ENCODE results near the gene BCL2.
"Not testable (repeated sequence)": the region's sequence is repeated elsewhere in the genome, so short reads cannot be mapped to it uniquely, and the experiment has no call there.

The BCL2 gene

DNA sequence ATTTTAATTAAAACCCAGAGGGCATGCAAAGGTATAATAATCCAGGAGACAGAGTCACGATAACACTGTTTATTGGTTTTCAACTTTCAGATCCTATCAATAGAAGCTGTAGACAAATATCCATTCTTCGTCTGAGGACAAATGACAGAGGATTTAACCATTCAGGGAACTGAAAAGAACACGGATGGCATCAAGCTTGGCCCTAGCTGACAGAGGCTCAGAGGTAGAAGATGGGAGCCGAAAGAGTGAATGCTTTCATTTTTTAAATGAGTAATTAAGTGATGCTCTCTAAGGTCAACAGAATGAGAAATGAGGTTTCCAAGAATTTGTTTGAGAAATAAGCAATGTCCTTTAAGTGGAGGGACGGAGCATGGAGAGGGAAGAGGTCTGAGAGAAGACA, 62.1 kb downstream of the BCL2 start:
- DNase-seq: no peak

DNA sequence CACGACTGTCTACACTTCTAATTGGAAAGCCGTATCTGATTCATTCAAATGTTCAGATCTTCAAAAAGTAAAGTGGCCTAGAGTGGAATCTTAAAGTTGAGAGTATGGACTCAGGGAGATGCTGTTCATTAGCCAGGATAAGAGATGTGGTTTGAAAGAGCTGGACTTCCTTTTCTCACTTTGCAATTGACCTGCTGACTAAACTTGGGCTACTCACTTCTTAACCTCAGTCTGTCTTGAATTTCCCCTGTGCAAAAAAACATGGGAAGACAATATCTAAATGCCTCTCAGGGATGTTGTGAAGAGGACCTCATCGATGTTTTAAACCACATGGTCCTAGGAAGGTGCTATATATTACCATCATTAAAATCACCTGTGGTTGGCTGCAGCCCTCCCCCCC, 64.1 kb downstream of the BCL2 start:
- DNase-seq: no peak

DNA sequence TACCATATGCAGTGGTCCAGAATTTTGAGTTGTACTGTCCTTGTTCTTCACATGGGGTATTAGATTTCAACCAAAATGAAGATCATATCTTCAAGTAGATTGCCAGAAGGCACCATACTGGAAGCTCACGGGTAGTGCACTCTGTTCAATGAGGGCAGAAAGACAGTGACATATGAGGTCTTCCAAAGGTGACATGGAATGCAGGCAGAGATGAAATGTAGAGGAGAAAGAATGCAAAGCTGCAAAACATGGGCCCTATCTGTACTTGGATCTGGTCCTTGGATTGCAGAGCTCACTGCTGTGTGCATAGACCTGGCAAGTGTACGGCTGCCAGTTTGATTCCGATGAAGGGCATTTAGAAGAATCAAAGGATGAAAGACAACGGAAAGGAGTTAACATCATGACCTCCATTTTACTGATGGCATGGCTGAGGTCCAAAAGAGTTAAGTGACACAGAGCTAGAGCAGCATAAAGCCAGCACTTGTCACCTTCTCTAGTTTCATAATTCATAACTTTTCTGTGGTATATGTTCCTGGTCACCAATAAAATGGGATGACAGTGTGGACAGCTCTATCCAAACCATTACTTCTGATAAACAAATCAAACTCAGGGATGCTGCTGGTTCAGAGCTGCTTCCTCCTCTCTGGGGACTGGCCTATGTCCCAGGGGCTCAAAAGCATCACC, 64.7 kb downstream of the BCL2 start:
- no peak for DNase-seq

DNA sequence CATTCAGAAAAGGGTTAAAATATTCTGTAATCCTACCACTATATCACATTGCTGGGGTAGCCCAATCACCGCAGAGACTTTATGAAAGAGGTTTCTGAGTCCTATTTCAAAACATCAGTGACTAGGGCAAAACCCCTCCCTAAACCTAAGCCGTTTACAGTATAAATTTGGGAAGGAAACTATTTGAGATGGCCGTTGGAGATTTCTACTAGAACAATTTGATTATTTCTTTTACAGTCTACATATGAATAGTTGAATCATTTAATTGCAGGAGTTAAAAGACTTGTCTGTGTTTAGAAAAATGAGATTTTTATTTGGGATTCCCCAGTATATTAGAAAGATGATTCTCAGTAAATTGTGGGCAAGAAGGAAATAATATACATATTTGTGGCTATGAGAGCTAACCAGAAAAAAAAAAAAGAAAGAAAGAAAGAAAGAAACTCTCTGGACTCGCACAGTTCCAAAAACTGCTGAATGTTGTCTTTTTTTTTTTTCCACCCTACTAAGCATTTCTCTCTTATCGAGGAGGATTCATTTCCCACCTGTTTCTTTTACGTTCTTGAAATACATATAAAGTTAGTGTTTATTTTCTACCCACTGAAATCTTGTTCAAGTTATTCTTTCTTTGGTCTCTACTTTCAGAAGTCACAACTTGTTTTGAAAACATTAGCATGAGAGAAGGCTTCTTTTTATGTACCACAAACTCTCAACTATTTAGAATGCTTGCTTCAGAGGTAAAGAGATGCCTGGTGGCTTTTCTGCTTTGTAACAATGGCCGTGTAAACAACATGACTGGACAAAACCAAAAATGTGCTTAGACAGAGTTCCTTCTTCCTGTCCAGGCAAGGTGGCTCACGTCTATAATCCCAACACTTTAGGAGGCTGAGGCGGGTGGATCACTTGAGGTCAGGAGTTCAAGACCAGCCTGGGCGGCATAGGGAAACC, 65.9 kb downstream of the BCL2 start:
- peak in 1 of 5 donors; percentile 18 for DNase-seq

DNA sequence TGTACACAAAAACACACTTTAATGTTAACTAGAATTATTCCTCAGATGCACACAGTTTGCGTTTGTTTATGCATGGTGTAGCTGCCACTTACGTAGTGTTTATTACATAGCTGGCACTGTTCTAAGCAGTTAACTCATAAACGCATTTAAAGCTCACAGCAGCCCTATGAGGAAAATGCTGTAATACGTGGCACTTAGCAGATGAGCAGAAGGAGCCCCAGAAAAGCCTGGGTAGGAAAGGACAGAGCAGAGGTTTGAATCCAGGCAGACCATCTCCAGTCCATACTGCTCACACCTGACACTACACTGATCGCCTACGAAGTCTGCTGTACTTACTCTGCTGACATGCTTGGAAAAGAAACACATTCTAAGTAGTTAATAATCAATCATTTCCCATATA, 66.6 kb downstream of the BCL2 start:
- DNase-seq: no peak

DNA sequence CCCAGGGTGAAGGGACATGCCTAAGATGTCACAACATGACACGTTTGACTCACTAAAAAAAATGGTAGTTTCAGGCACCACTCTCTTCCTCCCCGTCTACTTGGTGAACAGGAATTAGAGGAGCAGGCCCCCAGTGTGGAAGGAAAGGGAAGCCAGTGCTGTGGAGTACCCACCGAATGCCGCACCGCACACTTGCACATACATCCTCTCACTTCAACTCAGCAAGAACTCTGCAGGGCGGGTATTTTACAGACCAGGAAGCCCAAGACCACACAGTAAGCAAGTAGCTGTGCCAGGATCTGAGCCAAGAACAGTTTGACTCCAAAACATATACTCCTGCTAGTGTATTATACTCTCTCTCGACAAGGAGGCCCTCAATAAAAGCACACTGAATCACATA, 69.8 kb downstream of the BCL2 start:
- no peak for DNase-seq

DNA sequence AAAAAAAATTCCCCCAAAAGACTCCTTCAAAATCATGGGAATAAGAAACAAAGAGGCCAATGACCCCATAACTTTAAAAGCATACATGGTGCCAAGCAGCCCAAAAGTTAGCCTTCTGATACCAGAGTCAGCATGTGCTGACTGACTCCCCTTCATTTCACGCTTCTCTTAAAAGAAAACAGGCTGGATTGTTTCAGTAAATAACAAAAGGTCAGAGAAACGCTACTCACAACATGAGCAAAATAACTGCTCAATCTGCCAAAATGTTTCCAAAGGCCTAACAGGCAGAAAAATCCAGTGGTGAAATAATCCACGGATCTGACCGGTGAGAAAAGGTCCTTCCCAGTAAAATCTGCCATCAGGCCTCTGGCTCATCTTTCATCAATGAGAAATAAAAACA, 71.6 kb downstream of the BCL2 start:
- DNase-seq: no peak

DNA sequence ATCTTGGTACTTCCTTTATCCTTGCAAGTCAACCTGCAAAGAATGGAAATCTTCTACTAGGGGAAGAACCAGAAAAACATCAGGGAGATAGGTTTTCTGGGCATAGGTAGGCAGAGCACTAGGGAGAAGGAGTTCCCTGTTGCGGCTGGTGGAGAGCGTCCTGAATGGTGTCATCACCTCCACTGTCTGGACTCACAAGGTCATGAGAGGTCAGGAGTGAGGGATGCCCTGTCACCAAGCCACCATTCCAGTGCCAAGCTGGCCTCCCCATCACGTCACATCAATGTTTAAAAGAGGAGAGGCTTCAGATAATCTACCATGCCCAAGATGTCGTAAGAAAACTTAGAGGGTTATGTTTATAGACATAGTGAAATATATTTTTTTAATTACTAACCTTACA, 72.1 kb downstream of the BCL2 start:
- no peak for DNase-seq

DNA sequence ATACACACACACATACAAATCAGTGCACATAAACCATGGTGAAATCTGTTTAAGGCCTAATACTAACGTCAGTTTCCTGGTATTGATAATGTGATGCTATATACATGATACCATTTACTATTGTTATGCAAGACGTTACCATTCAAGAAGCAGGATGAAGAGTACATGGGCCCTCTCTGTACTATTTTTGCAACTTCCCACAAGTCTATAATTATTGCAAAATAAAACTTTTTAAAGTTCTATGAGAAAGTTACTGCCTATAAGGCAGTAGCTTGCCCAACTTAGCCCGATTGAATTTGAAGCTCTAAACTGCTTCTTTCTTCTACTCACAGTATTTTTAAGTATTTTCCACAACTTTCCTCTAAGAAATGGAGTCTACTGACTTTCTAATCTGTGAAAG, 74.0 kb downstream of the BCL2 start:
- no peak for DNase-seq

DNA sequence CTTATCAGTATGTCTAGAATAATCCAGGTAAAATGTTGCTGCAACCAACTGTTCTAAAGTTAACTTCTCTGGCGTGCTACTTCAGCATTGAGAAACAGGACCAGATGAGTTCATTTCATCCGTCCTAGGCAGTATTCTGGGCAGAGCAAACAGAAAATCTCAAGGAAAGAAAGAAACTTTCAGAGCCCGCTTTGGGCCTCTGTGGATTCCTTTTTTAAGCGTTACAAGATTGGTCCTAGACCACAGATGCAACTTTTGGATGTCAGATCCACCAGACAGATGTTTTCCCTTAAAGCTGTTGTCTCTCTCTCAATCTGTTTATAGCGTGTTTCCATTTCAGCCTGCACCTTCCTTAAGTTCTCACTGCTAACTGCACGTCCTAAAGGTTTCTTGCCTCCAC, 75.0 kb downstream of the BCL2 start:
- DNase-seq: no peak

DNA sequence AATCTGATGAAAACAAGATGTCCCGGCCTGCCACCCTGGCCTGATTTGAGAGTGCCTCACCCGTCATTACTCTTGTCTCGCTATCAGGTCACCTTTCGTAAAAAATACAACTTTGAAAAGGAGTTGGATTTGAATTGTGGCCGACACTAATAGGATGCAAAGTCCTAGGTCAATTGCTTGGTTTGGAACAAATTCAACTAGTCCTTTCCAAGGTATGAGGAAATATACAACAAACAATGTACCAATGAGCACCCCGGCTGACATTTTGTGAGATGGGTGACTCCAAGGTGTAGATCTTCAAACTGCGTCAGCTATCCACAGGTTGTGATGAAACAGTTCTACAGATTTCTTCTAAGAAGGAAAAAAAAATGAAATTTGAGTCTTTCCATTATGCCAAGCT, 77.8 kb downstream of the BCL2 start:
- no peak for DNase-seq

DNA sequence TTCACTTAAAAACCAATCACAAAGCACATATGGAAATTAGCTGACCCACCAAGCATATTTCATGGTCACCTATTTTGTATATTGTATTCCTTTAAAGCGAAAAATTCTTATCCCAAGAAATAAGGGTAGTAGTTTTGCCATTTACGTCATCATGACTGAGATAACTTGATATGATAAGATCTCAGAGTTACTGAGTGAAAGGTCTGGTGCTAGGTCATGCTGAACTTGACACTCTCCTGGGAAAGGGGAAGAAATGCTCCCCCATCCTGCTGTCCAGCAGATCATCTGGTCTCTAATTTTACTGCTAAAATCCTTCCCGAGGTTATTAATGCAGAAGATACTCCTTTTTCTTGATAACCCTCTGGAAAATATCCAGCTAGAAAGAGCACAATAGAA, 78.3 kb downstream of the BCL2 start:
- no peak for DNase-seq

DNA sequence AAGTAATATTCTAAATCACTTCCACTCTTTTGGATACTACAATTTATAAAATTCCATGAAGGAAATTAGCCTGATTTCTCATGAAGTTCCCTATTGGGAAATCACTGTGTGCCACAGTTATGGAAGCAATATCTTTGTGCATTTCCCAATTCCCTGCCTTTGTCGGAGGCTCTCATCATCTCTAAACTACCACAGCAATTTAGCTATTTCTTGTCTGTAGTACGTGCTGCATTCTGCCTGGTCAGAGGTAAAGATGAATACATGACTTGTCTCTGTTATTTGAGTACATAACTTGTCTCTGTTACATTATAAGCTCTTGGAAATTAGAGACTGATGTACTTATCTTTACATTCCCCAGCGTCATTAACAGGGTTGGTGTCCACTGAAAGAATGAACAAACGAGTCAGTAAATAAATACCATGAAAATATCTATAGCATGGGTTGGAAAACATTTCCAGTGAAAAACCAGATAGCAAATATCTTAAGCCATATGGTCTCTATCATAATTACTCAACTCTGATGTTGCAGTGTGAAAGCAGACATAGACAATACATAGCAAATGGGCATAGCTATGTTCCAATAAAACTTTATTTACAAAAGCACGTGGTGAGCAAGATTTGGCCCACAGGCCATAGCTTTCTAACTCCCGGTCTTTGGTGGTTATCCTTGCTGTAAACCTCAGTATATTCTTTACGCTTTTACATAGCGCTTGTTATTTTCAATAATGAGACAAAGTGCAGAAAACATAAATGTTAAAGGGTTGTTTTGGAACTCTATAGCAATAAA, 78.8 kb downstream of the BCL2 start:
- no peak for DNase-seq

DNA sequence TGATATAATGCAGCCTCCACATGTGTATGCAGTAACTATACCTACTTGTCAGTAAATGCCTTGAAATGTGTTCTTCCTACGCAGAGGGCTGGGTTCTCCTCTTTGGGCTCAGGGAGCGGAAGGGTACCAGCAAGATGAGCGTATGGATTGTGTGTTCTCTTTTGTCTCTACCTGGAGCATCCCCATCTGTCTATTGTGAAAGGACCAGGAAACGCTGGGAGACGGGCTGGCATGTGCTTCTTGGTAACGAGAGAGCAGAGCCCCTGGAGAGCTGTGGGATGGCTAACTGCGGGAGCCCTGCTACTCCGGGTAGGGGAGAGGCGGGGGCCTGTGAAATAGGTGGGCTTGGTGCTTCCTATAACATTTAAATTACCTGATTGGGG, 80.9 kb downstream of the BCL2 start:
- no peak for DNase-seq

DNA sequence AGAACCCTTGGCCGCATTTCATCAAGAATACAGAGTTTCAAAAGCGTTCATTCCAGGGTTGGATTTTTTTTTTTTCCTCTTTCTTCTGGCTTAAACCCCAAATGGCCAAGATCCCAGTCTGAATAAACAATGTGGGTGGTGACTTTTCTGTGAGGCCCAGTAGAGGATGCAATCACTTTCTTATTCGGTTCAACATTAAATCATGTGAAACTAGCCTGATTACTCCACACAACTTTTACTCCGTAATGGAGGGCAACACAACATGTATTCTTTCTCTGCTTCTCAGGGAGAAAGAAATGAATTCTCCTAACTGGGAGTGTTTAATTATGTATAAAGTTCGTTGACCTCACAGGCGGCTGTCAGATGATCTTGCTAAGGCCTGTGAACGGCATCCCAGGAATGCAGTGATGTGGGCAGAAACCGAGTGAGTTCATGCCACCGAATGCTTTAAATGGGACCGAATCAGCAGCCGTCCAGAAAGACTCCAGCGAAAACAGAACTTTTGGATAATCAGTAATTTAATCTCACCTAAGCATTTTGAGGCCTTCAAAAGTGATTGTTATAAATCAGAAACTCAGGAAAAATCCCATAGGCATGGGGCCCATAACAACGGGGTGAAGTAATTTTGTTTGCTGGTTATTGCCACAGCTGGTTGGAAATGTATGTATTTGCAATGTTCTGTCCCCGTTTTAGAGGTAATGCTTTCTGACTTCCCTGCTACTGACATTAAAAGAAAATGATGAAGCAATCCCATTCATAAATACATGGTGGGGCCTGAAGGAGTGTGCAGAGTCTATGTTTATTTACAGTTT, 81.5 kb downstream of the BCL2 start:
- no peak for DNase-seq

DNA sequence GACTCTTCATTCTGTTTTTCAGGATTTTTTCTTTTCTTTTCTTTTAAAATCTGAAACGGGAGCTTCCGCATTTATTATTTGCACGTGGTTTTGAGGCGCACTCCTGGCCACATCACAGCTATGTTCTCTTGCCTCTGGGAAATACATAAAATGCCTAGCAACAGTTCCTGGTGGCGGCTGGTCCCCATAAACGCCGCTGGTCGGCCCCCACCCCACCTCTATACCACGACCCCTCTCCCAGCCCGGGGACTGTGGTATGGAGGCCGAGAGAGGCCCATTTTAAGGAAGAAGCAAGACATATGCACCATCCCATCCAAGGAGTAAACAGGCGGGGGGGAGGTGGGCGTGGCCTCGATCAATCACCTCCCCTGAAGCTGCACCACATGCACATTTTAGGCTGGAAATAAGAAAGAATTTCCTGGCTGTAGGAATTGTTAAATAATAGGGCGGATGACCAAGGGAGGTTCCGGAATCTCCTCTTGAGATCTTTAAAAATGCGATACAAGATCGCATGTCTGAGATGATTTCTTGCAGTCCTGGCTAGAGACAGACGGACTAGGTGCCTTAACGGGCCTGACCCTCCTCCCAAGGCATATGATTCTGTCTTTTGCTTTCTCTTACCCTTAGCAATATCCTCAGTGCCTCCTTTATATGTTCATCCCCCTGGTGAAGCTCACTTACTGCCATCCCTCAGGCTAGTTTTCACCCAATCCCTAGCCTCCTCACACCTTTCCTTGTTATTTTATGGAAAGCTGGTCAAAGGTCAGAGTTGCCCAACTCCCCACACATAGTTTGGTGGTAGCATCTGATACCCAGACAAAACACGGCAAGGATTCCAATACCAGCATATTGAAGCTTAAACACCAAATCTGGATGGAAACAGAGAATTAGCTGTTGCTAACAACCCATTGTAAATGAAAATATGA, 82.4 kb downstream of the BCL2 start:
- no peak for DNase-seq

DNA sequence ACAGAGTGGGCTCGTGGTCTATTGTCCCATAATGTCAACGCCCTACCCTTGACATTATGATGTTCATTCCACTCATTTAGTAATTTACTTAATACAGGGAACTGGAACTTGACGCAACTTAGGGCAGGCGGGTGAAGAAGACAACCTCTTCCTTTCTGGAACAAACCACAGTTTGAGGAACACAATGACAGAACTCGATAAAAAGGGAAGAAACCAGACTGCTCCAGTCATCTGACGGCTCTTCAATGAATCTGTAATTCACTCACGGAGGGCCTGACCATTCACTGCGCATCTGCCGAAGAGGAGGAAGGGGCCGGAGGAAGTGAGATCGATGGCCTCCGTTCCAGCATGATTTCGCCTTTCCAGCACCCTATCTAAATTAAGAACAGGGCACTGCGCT, 83.2 kb downstream of the BCL2 start:
- DNase-seq: no peak

DNA sequence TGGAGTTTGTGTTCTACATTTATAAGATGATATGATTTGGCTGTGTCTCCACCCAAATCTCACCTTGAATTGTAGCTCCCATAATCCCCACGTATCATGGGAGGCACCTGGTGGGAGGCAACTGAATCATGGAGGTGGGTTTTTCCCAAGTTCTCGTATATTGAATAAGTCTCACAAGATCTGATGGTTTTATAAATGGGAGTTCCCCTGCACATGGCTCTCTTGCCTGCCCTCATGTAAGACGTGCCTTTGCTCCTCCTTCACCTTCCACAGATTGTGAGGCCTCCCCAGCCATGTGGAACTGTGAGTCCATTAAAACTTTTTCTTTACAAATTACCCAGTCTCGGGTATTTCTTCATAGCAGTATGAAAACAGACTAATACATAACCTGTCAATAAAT, 83.6 kb downstream of the BCL2 start:
- DNase-seq: not testable (repeated sequence)

DNA sequence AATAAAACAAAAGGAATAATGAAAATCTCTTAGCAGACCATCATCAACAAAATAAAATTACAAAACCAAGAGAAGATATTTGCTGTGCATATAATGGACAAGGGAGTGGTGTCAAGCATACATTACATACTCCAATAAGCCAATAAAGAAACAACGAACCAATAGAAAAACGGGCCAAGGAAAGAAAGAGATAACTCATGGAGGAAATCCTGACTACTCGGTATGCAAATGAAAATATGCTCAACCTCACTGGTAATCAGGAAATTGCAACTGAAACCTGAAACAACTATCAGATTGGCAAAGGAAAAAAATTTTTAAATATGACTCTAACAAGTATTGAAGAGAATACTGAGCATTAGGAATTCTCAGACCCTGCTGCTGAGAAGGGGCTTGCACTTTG, 84.7 kb downstream of the BCL2 start:
- DNase-seq: no peak

DNA sequence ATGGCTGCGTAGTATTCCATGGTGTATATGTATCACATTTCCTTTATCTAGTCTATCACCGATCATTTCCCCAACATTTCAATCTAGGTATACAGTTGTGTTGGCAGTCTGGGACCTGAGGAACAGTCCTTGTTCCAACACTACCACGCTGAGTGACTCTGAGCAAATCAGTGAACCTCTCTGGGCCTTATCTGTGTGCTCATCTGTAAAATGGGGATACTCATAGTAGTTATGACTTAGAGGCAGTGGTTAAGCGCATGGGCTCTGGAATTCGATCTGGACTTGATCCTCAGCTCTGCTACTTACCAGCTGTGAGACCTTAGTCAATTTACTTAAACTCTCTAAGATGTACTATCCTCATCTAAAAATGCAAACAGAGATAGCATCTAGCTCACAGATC, 85.1 kb downstream of the BCL2 start:
- no peak for DNase-seq

DNA sequence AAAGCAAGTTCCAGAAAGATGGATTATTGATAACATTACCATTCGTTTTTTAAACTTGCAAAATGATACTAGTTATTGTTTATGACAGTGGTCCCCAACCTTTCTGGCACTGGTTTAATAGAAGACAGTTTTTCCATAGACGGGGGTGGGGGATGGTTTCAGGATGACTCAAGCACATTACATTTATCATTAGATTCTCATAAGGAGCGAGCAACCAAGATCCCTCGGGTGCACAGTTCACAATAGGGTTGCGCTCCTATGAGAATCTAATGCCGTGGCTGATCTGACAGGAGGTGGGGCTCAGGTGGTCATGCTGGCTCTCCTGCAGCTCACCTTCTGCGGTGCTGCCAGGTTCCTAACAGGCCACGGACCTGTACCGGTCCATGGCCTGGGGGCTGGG, 86.2 kb downstream of the BCL2 start:
- DNase-seq: no peak

DNA sequence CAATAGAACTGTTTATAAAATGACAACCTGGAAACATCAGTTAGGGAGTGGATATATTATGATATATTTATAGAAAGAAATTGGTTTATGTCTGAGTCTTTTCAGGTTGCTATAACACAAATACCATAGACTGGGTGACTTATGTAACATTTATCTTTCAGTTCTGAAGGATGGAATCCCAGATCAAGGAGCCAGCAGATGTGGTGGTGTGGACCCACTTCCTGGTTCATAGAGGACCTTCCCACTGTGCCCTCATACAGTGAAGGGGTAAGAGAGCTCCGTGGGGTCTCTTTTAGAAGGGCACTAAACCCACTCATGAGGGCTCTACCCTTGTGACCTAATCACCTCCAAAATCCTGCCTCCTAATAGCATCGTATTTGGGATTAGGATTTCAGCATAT, 86.7 kb downstream of the BCL2 start:
- DNase-seq: no peak
